Bronchial epithelial cell (primary cell): ENCODE data around the gene SWAP70. TPM values are rescaled to one million over a fixed set of nuclear protein-coding genes. Genes with fewer than 3 reads are reported as not detected.

ENCODE experiments used
- DNase-seq: peaks from one replicate; pipeline ENCODE4 v3.0.0-alpha.2; 2010; ENCODE audit warnings: low read depth
- FAIRE-seq: peaks from 2 replicates; lab custom pipeline; 2011; peaks lifted over from hg19 to GRCh38; lab: Jason Lieb, UNC
- H3K27me3 ChIP-seq: 2 replicates; pipeline ENCODE4 v1.5.1; 2011; ENCODE audit warnings: low read length; ENCODE audit not compliant: control insufficient read depth, insufficient read depth
- H3K36me3 ChIP-seq: 2 replicates; pipeline ENCODE4 v1.5.1; 2011; ENCODE audit warnings: low read length; ENCODE audit not compliant: control insufficient read depth, insufficient read depth
- H3K4me3 ChIP-seq: 2 replicates; pipeline ENCODE4 v1.5.1; 2011; ENCODE audit warnings: mild to moderate bottlenecking, low read depth, low read length, control low read depth
- CTCF ChIP-seq: IDR thresholded peaks from 2 replicates; pipeline ENCODE4 v1.5.1; 2011; ENCODE audit warnings: mild to moderate bottlenecking, moderate library complexity, low read length, control low read depth, inconsistent platforms; ENCODE audit not compliant: insufficient read depth, severe bottlenecking
- total RNA-seq: library from RNA; depleted of rRNA; stranded (reverse); fragments of >200 nt; gene quantifications from 2 replicates; pipeline ENCODE4 v1.2.1, GENCODE V29; 2014

Gene SWAP70
- total RNA-seq, 1 donor from 2014 or later = 26.3 TPM

DNA sequence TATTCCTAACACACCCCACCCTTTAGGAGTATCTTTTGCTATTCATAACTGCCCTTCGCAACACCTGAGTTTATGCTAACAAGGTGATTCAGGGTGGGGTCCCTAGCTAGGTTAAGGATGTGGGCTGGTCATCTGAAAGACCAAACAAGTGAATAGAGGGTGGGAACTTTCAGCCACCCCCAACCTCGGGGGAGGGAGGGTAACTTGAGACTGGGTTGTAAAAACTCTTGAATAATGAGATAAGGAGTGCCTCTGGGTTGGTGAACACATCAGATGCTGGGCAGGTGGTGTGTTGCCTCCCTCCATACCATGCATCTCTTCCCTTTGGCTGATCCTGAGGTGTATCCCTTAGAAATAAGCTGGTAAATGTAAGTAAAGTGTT lies 111.5 kb downstream of the SWAP70 start:
- H3K27me3 ChIP-seq = no peaks in the 10 kb centered on the region
- no peak for FAIRE-seq
- no peak for TF ChIP-seq CTCF
- H3K36me3 ChIP-seq = peaks cover 3% of the 10 kb centered on the region
- no peak overlapping the region for H3K4me3 ChIP-seq
- DNase-seq = no peak

DNA sequence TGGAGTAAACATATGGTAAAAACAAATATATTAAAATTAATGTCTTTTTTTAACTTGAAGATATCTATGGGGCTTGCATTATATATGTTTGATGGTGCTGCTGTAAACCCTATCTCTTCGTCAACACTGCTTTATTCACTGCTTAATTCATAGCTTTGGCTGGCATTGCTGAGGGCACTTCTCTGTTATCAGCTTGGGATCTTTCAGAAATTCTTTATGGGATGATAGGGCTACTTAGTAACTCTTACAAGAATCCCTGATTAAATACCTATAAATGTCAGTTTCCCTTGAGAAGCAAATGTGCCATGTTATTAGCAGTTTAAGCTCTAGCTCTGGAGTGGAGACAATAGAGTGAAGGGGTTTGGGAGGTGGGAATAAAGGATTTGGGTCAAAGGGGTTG lies 112.3 kb downstream of the SWAP70 start:
- Histone ChIP-seq H3K27me3 (no peaks in the 10 kb centered on the region), H3K36me3 (peaks cover 6% of the 10 kb centered on the region), H3K4me3 (no peak overlapping the region)
- TF ChIP-seq CTCF = no peak
- no peak for FAIRE-seq
- no peak for DNase-seq

GRCh38 chr11:9777066-9777465 lies 113.2 kb downstream of the SWAP70 start:
- H3K4me3 ChIP-seq = no peak overlapping the region
- no peak for TF ChIP-seq CTCF
- DNase-seq = no peak
- no peaks in the 10 kb centered on the region for H3K27me3 ChIP-seq
- no peak for FAIRE-seq
- peaks cover 6% of the 10 kb centered on the region for H3K36me3 ChIP-seq

GRCh38 chr11:9777525-9777924 lies 113.6 kb downstream of the SWAP70 start:
- H3K4me3 ChIP-seq = no peak overlapping the region
- TF ChIP-seq CTCF = no peak
- H3K27me3 ChIP-seq = no peaks in the 10 kb centered on the region
- DNase-seq (no peak), FAIRE-seq (no peak)
- peaks cover 6% of the 10 kb centered on the region for H3K36me3 ChIP-seq

GRCh38 chr11:9780929-9781328 lies 117.1 kb downstream of the SWAP70 start:
- peaks cover 8% of the 10 kb centered on the region for H3K36me3 ChIP-seq
- no peaks in the 10 kb centered on the region for H3K27me3 ChIP-seq
- DNase-seq (no peak), FAIRE-seq (no peak)
- no peak overlapping the region for H3K4me3 ChIP-seq
- no peak for TF ChIP-seq CTCF

- no peak for TF ChIP-seq CTCF
- no peak for FAIRE-seq
- H3K4me3 ChIP-seq = no peak overlapping the region
- DNase-seq = no peak
- H3K27me3 ChIP-seq = no peaks in the 10 kb centered on the region
- H3K36me3 ChIP-seq = peaks cover 15% of the 10 kb centered on the region
Measured at GRCh38 chr11:9783986-9784385, 120.1 kb downstream of the SWAP70 start.
